Heart right ventricle (tissue), 16 donors: Measurements from ENCODE around the gene PSTPIP2. TPM values are rescaled to one million over a fixed set of nuclear protein-coding genes. Genes with fewer than 3 reads are reported as not detected.
"Not testable (repeated sequence)": the region's sequence is repeated elsewhere in the genome, so short reads cannot be mapped to it uniquely, and the experiment has no call there.

Experiments used
- ATAC-seq, 8 donors: fragments of 200-7000 bp; cut with Tn5 transposase; one replicate each; pipeline ENCODE4 v1.9.1; 2020; ENCODE audit warnings: mild to moderate bottlenecking in 8 of 8, moderate library complexity in 8 of 8, moderate number of reproducible peaks in 1 of 8
- DNase-seq, 2 donors: peaks; one replicate each; pipeline ENCODE4 v3.0.0-alpha.2; 2020
- H3K27ac ChIP-seq, 10 donors: fragments of 200-600 bp; sonication (generic) in 2 of 10; one replicate each; pipeline versions ENCODE4 v1.5.0 to v1.8.0; 2020 to 2022; ENCODE audit warnings: mild to moderate bottlenecking in 3 of 10
- H3K27me3 ChIP-seq, 7 donors: fragments of 200-600 bp; one replicate each; pipeline ENCODE4 v1.8.0; 2021 to 2022; ENCODE audit warnings: mild to moderate bottlenecking in 2 of 7
- H3K36me3 ChIP-seq, 9 donors: fragments of 200-600 bp; sonication (generic) in 1 of 9; one replicate each; pipeline versions ENCODE4 v1.5.0 to v1.8.0; 2020 to 2022; ENCODE audit warnings: mild to moderate bottlenecking in 2 of 9
- H3K4me1 ChIP-seq, 9 donors: fragments of 200-600 bp; sonication (generic) in 1 of 9; one replicate each; pipeline versions ENCODE4 v1.5.0 to v1.8.0; 2020 to 2022; ENCODE audit warnings: mild to moderate bottlenecking in 4 of 9
- H3K4me3 ChIP-seq, 10 donors: fragments of 200-600 bp; sonication (generic) in 2 of 10; one replicate each; pipeline versions ENCODE4 v1.5.0 to v1.8.0; 2020 to 2022; ENCODE audit warnings: mild to moderate bottlenecking in 7 of 10, moderate library complexity in 2 of 10
- H3K9me3 ChIP-seq, 11 donors: fragments of 200-600 bp in 10 of 11; sonication (generic) in 2 of 11; one replicate each; pipeline versions ENCODE4 v1.5.0 to v1.8.0; 2013 to 2022; ENCODE audit warnings: mild to moderate bottlenecking in 2 of 11, control low read depth in 1 of 11, moderate library complexity in 1 of 11
- CTCF ChIP-seq, 9 donors: fragments of 200-600 bp; sonication (generic) in 2 of 9; IDR thresholded peaks; one replicate each; pipeline versions ENCODE4 v1.5.0 to v1.8.0; 2021 to 2022; ENCODE audit warnings: antibody characterized with exemption in 9 of 9, mild to moderate bottlenecking in 5 of 9, moderate library complexity in 1 of 9
- WGBS, 2 donors: extraction: QIAGEN DNeasy Blood & Tissue Kit; methylation state at CpG; one replicate each; pipeline ENCODE4 v1.1.7; 2013; ENCODE audit warnings: inconsistent platforms in 1 of 2; 5-methylcytosine and 5-hydroxymethylcytosine counted together
- intact Hi-C, 10 donors: fragments of 100-400 bp; cut with DNase I; formaldehyde crosslinking; loops; one replicate each; pipeline versions ENCODE4 v1.11.1 to v1.14.2; 2022
- polyA plus RNA-seq, 2 donors: library from polyadenylated mRNA; stranded (reverse); fragments of 200-250 nt; gene quantifications; one replicate each; pipeline ENCODE4 v1.2.3, GENCODE V29; 2013
- total RNA-seq, 10 donors: library from RNA; stranded (reverse); fragmentation: NEBNext Ultra II Directional in 3 of 10; extraction: Animal tissue kit (Norgen Biotek cat#: 25700) in 3 of 10; gene quantifications; one replicate each; pipeline versions ENCODE4 v1.2.1 to v1.2.4, GENCODE V29; 2021 to 2023
- donor health status: Arrhythmogenic right ventricular cardiomyopathy.
- donor health status: ischemic (EF 13 %, LVEDD 7.1; RV severe dilation, severe dysfunction).
- donor health status: healthy with polysubstance abuse.
- donor health status: DM: no; HTN: yes; CAD: no.
- donor health status: DM: no; HTN: no; CAD: no.
- donor health status: ischemic (EF 25% LVEDD 6.9; RV normal size, moderate dysfunction).
- donor health status: ischemic (EF 25% LVEDD 5.7; RV mildly dilated, moderate dysfunction).
- donor health status: healthy.
- donor health status: DM: yes; HTN: yes; CAD: no.
- donor health status: Ischemic cardiomyopathy.
- donor health status: ischemic (EF 35%, LVEDD 5.7; RV mildly dilated, moderate dysfunction).
- donor health status: nonischemic (EF 11% LVEDD 7.7; RV severe dilation, severe dysfunction).
- donor health status: DM: yes; HTN: yes; CAD: no.
- donor health status: PGD.
- donor health status: ischemic (EF 29% LVEDD 5.4; RV normal size, mild dysfunction).
- donor health status: nonischemic (EF 23%, LVEDD 6.1; RV moderate dilation, normal function).

PSTPIP2 gene
- total and polyA plus RNA-seq, 12 donors: 0.49 to 6.7 (median 2.2) TPM

- H3K27ac ChIP-seq: no peak overlapping the region
- H3K9me3 ChIP-seq: no peaks in the 10 kb centered on the region
- DNase-seq (no peak), ATAC-seq (no peak)
- H3K36me3 ChIP-seq: no peaks in the 10 kb centered on the region
- H3K27me3 ChIP-seq: no peaks in the 10 kb centered on the region
- H3K4me3 ChIP-seq: no peak overlapping the region
- H3K4me1 ChIP-seq: peaks cover 0 to 42% (median 0%) of the 10 kb centered on the region in 9 donors
- no peak for TF ChIP-seq CTCF (IDR thresholded peaks at IDR 0.05)
- intact Hi-C loops: loop anchor here in 1 of 10 donors (10.0 kb wide), 1 partner anchor 379 kb away; no protein-coding TSS in a partner anchor
- WGBS, 2 donors: 84 to 87% methylated on average over 6 of the region's 6 CpGs
These were observed 18.5 kb downstream of the PSTPIP2 start for GRCh38 chr18:46053368-46054095.

- no peak for DNase-seq
- Histone ChIP-seq H3K27me3 (no peaks in the 10 kb centered on the region), H3K9me3 (no peaks in the 10 kb centered on the region), H3K4me3 (no peak overlapping the region), H3K36me3 (no peaks in the 10 kb centered on the region), H3K27ac (peak overlapping the region in 1 of 10 donors; percentile 20), H3K4me1 (peaks cover 0 to 42% (median 0%) of the 10 kb centered on the region in 9 donors)
- no peak for TF ChIP-seq CTCF (IDR thresholded peaks at IDR 0.05)
- intact Hi-C loops: loop anchor here in 1 of 10 donors (10.0 kb wide), 1 partner anchor 377 kb away; no protein-coding TSS in a partner anchor
- 77 to 79% methylated on average over 6 of the region's 6 CpGs for WGBS, 2 donors
- ATAC-seq: peak in 1 of 8 donors; percentile 27
These were observed 20.2 kb downstream of the PSTPIP2 start for GRCh38 chr18:46051731-46052461.

GRCh38 chr18:46050268-46050667, 21.8 kb downstream of the PSTPIP2 start:
- Histone ChIP-seq H3K9me3 (no peaks in the 10 kb centered on the region), H3K27ac (no peak overlapping the region), H3K36me3 (no peaks in the 10 kb centered on the region), H3K4me1 (peaks cover 0 to 31% (median 0%) of the 10 kb centered on the region in 9 donors), H3K27me3 (no peaks in the 10 kb centered on the region), H3K4me3 (no peak overlapping the region)
- no peak for TF ChIP-seq CTCF (IDR thresholded peaks at IDR 0.05)
- intact Hi-C loops: loop anchor here in 1 of 10 donors (10.0 kb wide), 1 partner anchor 375 kb away; no protein-coding TSS in a partner anchor
- ATAC-seq: no peak
- no peak for DNase-seq
- WGBS, 2 donors: 93% methylated on average over 5 of the region's 5 CpGs

GRCh38 chr18:46048641-46049040, 23.4 kb downstream of the PSTPIP2 start:
- intact Hi-C loops: loop anchor here in 1 of 10 donors (10.0 kb wide), 1 partner anchor 64 kb away; no protein-coding TSS in a partner anchor
- no peak for ATAC-seq
- no peak for DNase-seq
- TF ChIP-seq CTCF (IDR thresholded peaks at IDR 0.05): no peak
- Histone ChIP-seq H3K27me3 (no peaks in the 10 kb centered on the region), H3K4me3 (no peak overlapping the region), H3K36me3 (no peaks in the 10 kb centered on the region), H3K27ac (no peak overlapping the region), H3K9me3 (peaks cover 0 to 3% (median 0%) of the 10 kb centered on the region in 11 donors), H3K4me1 (peaks cover 0 to 20% (median 0%) of the 10 kb centered on the region in 9 donors)
- WGBS, 2 donors: 81 to 89% methylated on average over 1 of the region's 1 CpG

- not testable (repeated sequence) for H3K36me3 ChIP-seq, H3K27ac ChIP-seq, DNase-seq, ATAC-seq, H3K4me3 ChIP-seq, H3K9me3 ChIP-seq, H3K27me3 ChIP-seq
- peaks cover 0 to 17% (median 0%) of the 10 kb centered on the region in 9 donors for H3K4me1 ChIP-seq
- 93 to 94% methylated on average over 13 of the region's 13 CpGs for WGBS, 2 donors
- intact Hi-C loops: loop anchor here in 1 of 10 donors (10.0 kb wide), 1 partner anchor 63 kb away; no protein-coding TSS in a partner anchor
These were observed 24.7 kb downstream of the PSTPIP2 start for GRCh38 chr18:46047369-46047768.
